ENCODE measurements around the gene AGO3.

DNA sequence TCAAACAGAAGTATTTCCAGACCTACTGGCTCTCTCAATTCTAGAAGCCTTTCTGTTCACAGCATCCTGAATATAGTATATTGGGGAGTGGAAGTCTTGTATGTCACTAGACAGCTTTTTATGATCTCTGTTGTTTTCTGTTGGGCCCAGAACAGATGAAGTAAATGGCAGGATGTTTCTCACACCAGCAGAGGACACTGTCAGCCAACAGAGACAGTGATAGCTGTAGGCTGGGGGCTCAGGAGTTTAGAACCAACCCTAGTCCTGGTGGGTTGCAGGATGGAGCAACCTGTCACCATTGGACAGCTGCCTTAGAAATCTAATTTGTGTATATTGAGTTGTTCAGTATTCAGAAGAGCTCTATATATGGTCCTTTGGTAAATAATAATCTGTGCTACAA lies 31.0 kb upstream of the AGO3 start:
- TF ChIP-seq, protein P1, sequence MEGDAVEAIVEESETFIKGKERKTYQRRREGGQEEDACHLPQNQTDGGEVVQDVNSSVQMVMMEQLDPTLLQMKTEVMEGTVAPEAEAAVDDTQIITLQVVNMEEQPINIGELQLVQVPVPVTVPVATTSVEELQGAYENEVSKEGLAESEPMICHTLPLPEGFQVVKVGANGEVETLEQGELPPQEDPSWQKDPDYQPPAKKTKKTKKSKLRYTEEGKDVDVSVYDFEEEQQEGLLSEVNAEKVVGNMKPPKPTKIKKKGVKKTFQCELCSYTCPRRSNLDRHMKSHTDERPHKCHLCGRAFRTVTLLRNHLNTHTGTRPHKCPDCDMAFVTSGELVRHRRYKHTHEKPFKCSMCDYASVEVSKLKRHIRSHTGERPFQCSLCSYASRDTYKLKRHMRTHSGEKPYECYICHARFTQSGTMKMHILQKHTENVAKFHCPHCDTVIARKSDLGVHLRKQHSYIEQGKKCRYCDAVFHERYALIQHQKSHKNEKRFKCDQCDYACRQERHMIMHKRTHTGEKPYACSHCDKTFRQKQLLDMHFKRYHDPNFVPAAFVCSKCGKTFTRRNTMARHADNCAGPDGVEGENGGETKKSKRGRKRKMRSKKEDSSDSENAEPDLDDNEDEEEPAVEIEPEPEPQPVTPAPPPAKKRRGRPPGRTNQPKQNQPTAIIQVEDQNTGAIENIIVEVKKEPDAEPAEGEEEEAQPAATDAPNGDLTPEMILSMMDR (conservative IDR thresholded peaks at IDR 0.05), result no peak
- TF ChIP-seq ZFX (IDR thresholded peaks at IDR 0.05), result no peak
